IMR-90 (cell line): ENCODE data around the gene C11orf21. TPM values are rescaled to one million over a fixed set of nuclear protein-coding genes. Genes with fewer than 3 reads are reported as not detected.

Experiments
- ATAC-seq: fragments of 200-7000 bp; cut with Tn5 transposase; 2 replicates; pipeline ENCODE4 v1.9.1; 2020; ENCODE audit warnings: low read depth, mild to moderate bottlenecking, moderate library complexity
- BruUV-seq: library from RNA; stranded (reverse); fragments of 400-500 nt; replicated peaks from 2 replicates; lab custom pipeline; 2021; lab: Mats Ljungman, UMichigan
- CTCF ChIA-PET: fragments of 300-600 bp; formaldehyde crosslinking; extraction: SDS; loops from one replicate; lab custom pipeline; 2021; ENCODE audit warnings: antibody characterized with exemption; lab: Yijun Ruan, JAX
- POLR2A ChIA-PET: fragments of 300-600 bp; sonication (Branson Sonifier 250); formaldehyde crosslinking; loops from one replicate; lab custom pipeline; 2022; ENCODE audit warnings: antibody characterized with exemption; ENCODE audit not compliant: unreplicated experiment; lab: Charles Lee
- DNase-seq: peaks from one replicate; pipeline ENCODE4 v3.0.0; 2013
- H2AFZ ChIP-seq: replicated peaks from 2 replicates; pipeline ENCODE3; 2013; ENCODE audit warnings: low read length, mild to moderate bottlenecking; ENCODE audit not compliant: poor library complexity
- H2AK5ac ChIP-seq: 2 replicates; pipeline ENCODE4 v1.6.1; 2013; ENCODE audit warnings: low read depth, low read length, inconsistent platforms
- H2AK9ac ChIP-seq: replicated peaks from 2 replicates; pipeline ENCODE3; 2013; ENCODE audit warnings: mild to moderate bottlenecking, low read depth, low read length, moderate library complexity; ENCODE audit not compliant: poor library complexity
- H2BK120ac ChIP-seq: 2 replicates; pipeline ENCODE4 v1.6.1; 2013; ENCODE audit warnings: low read depth, low read length, inconsistent platforms
- H2BK15ac ChIP-seq: 3 replicates; pipeline ENCODE4 v1.6.1; 2013; ENCODE audit warnings: low read depth, low read length, inconsistent platforms
- H2BK20ac ChIP-seq: 2 replicates; pipeline ENCODE4 v1.6.1; 2013; ENCODE audit warnings: low read depth, mild to moderate bottlenecking, inconsistent platforms, low read length, moderate library complexity
- H2BK5ac ChIP-seq: 2 replicates; pipeline ENCODE4 v1.6.1; 2013; ENCODE audit warnings: mild to moderate bottlenecking, low read depth, low read length, inconsistent platforms; ENCODE audit not compliant: poor library complexity, severe bottlenecking
- H3K14ac ChIP-seq: replicated peaks from 2 replicates; pipeline ENCODE4 v1.6.1; 2013; ENCODE audit warnings: low read depth, low read length, inconsistent platforms
- H3K18ac ChIP-seq: 2 replicates; pipeline ENCODE4 v1.6.1; 2013; ENCODE audit warnings: low read depth, low read length, control low read depth
- H3K23ac ChIP-seq: 2 replicates; pipeline ENCODE4 v1.6.1; 2013; ENCODE audit warnings: low read depth, low read length, inconsistent platforms
- H3K27ac ChIP-seq: 2 replicates; pipeline ENCODE4 v1.5.1; 2013; ENCODE audit warnings: mild to moderate bottlenecking, control low read depth, low read length; ENCODE audit not compliant: insufficient read depth
- H3K27me3 ChIP-seq: 2 replicates; pipeline ENCODE4 v1.6.1; 2013; ENCODE audit warnings: low read length; ENCODE audit not compliant: control insufficient read depth, insufficient read depth
- H3K36me3 ChIP-seq: 2 replicates; pipeline ENCODE4 v1.6.1; 2013; ENCODE audit warnings: low read length, mixed read lengths; ENCODE audit not compliant: control insufficient read depth, insufficient read depth
- H3K4ac ChIP-seq: 2 replicates; pipeline ENCODE4 v1.6.1; 2013; ENCODE audit warnings: low read depth, low read length, inconsistent platforms
- H3K4me1 ChIP-seq: 2 replicates; pipeline ENCODE4 v1.6.1; 2013; ENCODE audit warnings: low read length, mixed read lengths; ENCODE audit not compliant: control insufficient read depth, insufficient read depth
- H3K4me2 ChIP-seq: 2 replicates; pipeline ENCODE4 v1.6.1; 2013; ENCODE audit warnings: low read depth, mild to moderate bottlenecking, control low read depth, low read length, moderate library complexity
- H3K4me3 ChIP-seq: 2 replicates; pipeline ENCODE4 v1.5.1; 2013; ENCODE audit warnings: low read depth, mild to moderate bottlenecking, control low read depth, low read length, moderate library complexity; ENCODE audit not compliant: insufficient read depth
- H3K56ac ChIP-seq: 2 replicates; pipeline ENCODE4 v1.6.1; 2013; ENCODE audit warnings: low read length, inconsistent platforms; ENCODE audit not compliant: insufficient read depth; ENCODE audit errors: extremely low read depth
- H3K79me1 ChIP-seq, 2 experiments: 2 replicates each; pipeline ENCODE4 v1.6.1; 2013; ENCODE audit warnings: low read length in 2 of 2, inconsistent platforms in 1 of 2, low read depth in 1 of 2
- H3K9ac ChIP-seq: 2 replicates; pipeline ENCODE4 v1.6.1; 2013; ENCODE audit warnings: low read depth, low read length, control low read depth
- H3K9me1 ChIP-seq: 2 replicates; pipeline ENCODE4 v1.6.1; 2013; ENCODE audit warnings: low read length, inconsistent platforms; ENCODE audit not compliant: insufficient read depth
- H3K9me3 ChIP-seq: 2 replicates; pipeline ENCODE4 v1.6.1; 2013; ENCODE audit warnings: low read length; ENCODE audit not compliant: control insufficient read depth, insufficient read depth
- H4K20me1 ChIP-seq: 2 replicates; pipeline ENCODE4 v1.6.1; 2013; ENCODE audit warnings: low read length, inconsistent platforms; ENCODE audit not compliant: insufficient read depth
- H4K5ac ChIP-seq: 2 replicates; pipeline ENCODE4 v1.6.1; 2013; ENCODE audit warnings: mild to moderate bottlenecking, low read depth, low read length, control low read depth
- H4K8ac ChIP-seq, 2 experiments: 2 replicates each; pipeline ENCODE4 v1.6.1; 2013; ENCODE audit warnings: low read depth in 2 of 2, low read length in 2 of 2, control low read depth in 1 of 2, inconsistent platforms in 1 of 2
- H4K91ac ChIP-seq: 2 replicates; pipeline ENCODE4 v1.6.1; 2013; ENCODE audit warnings: low read depth, low read length, inconsistent platforms; ENCODE audit not compliant: insufficient read depth
- CEBPB ChIP-seq: IDR thresholded peaks from 2 replicates; pipeline ENCODE4 v1.6.1; 2012; ENCODE audit warnings: low read depth, low read length, improper control_type of control experiment
- WGBS, 2 experiments: methylation state at CpG; one replicate each; pipeline versions ENCODE4 v1.1.5 to v1.1.7; 2013; ENCODE audit warnings: missing lambda C conversion rate in 2 of 2; ENCODE audit not compliant: insufficient read length in 1 of 2; ENCODE audit errors: extremely low coverage in 2 of 2; 5-methylcytosine and 5-hydroxymethylcytosine counted together
- dilution Hi-C: fragments of 300-500 bp; cut with HindIII; formaldehyde crosslinking; loops from one replicate; pipeline ENCODE4 v1.14.3; 2018; ENCODE audit warnings: low sequenced_read_pairs; ENCODE audit not compliant: unreplicated experiment
- in situ Hi-C: fragments of 300-500 bp; cut with MboI; formaldehyde crosslinking; loops from 3 replicates; pipeline ENCODE4 v1.14.3; 2019; ENCODE audit warnings: low sequenced_read_pairs, inconsistent platforms, mixed read lengths
- intact Hi-C: fragments of 100-400 bp; cut with micrococcal nuclease; formaldehyde crosslinking; loops from 2 replicates; pipeline ENCODE4 v1.10.0; 2022
- polyA plus RNA-seq, 3 experiments: library from polyadenylated mRNA; depleted of rRNA; stranded (reverse); fragments of >200 nt; gene quantifications; 2 replicates each; pipeline ENCODE4 v1.2.3, GENCODE V29; 2012; ENCODE audit warnings: low replicate concordance in 1 of 3
- total RNA-seq: library from RNA; depleted of rRNA; stranded (reverse); fragments of >200 nt; gene quantifications from 2 replicates; pipeline ENCODE4 v1.2.3, GENCODE V29; 2012
- TF ChIP-seq, protein P1 (sequence below): fragments of 150-350 bp; IDR thresholded peaks from 2 replicates; pipeline ENCODE4 v1.6.1; 2017; ENCODE audit warnings: mild to moderate bottlenecking, antibody characterized with exemption, low read length, low read depth
- TF ChIP-seq, protein P2 (sequence below): fragments of 150-350 bp; IDR thresholded peaks from 2 replicates; pipeline ENCODE4 v1.6.1; 2016; ENCODE audit warnings: low read depth, mild to moderate bottlenecking, low read length, moderate library complexity, borderline replicate concordance

Gene C11orf21
- total and polyA plus RNA-seq, 2 of the 4 experiments (the other 2 are of a cell fraction), result not detected

DNA sequence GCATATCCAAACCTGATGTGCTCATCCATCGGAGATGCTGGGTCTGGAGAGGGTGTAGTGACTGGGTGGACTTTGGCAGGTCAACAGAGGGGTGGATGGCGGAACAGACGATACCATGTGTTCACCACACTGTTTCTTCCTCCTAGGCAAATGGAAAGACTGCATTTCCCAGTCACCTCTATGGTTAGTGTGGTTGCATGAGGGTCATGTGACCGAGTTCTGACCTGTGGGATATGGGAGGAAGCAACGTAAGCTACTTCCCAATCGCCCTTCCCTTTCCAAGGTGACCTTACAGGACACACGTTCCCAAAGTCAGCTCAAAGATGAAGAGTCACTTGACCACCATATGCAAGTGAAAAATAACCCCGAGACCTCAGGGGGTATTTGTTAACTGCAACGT is 27.8 kb upstream of the C11orf21 start:
- TF ChIP-seq, protein P1, sequence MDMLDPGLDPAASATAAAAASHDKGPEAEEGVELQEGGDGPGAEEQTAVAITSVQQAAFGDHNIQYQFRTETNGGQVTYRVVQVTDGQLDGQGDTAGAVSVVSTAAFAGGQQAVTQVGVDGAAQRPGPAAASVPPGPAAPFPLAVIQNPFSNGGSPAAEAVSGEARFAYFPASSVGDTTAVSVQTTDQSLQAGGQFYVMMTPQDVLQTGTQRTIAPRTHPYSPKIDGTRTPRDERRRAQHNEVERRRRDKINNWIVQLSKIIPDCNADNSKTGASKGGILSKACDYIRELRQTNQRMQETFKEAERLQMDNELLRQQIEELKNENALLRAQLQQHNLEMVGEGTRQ, result no peak
- TF ChIP-seq CEBPB, result no peak
- TF ChIP-seq, protein P2, sequence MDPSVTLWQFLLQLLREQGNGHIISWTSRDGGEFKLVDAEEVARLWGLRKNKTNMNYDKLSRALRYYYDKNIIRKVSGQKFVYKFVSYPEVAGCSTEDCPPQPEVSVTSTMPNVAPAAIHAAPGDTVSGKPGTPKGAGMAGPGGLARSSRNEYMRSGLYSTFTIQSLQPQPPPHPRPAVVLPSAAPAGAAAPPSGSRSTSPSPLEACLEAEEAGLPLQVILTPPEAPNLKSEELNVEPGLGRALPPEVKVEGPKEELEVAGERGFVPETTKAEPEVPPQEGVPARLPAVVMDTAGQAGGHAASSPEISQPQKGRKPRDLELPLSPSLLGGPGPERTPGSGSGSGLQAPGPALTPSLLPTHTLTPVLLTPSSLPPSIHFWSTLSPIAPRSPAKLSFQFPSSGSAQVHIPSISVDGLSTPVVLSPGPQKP, result no peak
- Histone ChIP-seq H3K4me1 (no peaks in the 10 kb centered on the region), H2BK120ac (no peak overlapping the region), H3K79me1 (no peaks in the 10 kb centered on the region), H4K5ac (no peak overlapping the region), H3K27ac (no peak overlapping the region), H3K27me3 (peaks cover 2% of the 10 kb centered on the region; the same call in 1 of the 2 replicates), H4K91ac (no peak overlapping the region), H3K56ac (no peak overlapping the region), H3K4me2 (no peak overlapping the region), H3K23ac (no peak overlapping the region), H3K4me3 (no peak overlapping the region), H3K36me3 (no peaks in the 10 kb centered on the region), H2AK5ac (no peak overlapping the region), H3K9me1 (no peaks in the 10 kb centered on the region), H4K8ac (no peak overlapping the region), H2AFZ (no peak overlapping the region), H2BK5ac (no peak overlapping the region), H3K4ac (no peak overlapping the region), H3K18ac (no peak overlapping the region), H2AK9ac (no peak overlapping the region), H3K14ac (no peak overlapping the region), H2BK15ac (no peak overlapping the region), H3K9me3 (peaks cover 5% of the 10 kb centered on the region), H3K9ac (no peak overlapping the region), H2BK20ac (no peak overlapping the region), H4K20me1 (no peaks in the 10 kb centered on the region)
- DNase-seq (no peak), ATAC-seq (no peak)
- in situ Hi-C loops, result no loop called here
- intact Hi-C loops, result no loop called here
- dilution Hi-C loops, result no loop called here
- WGBS, 2 experiments, result 71% methylated on average over 1 of the region's 9 CpGs; no CpG with 5 or more reads in 1 of the 2 experiments
- CTCF ChIA-PET, result no interaction called here
- BruUV-seq, result no TSS peak
- POLR2A ChIA-PET, result no interaction called here
